ENCODE measurements around the gene MAEA.
"Not testable (repeated sequence)": the region's sequence is repeated elsewhere in the genome, so short reads cannot be mapped to it uniquely, and the experiment has no call there.

DNA sequence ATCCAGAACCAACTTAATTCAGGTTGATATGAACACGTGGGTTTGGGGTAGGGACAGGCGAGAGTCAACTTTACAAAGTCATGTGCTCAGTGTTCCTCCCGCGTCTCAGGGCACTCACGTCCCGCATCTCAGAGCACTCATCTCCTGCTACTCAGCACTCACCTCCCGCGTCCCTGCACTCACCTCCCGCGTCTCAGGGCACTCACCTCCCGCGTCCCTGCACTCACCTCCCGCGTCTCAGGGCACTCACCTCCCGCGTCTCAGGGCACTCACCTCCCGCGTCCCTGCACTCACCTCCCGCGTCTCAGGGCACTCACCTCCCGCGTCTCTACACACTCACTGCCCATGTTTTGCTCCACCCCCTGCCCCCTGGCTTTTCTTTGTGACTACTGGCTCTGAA lies 82.9 kb downstream of the MAEA start:
- TF ChIP-seq CTCF (conservative IDR thresholded peaks at IDR 0.05; ENCODE audit: low read length); EZH2phosphoT487 (IDR thresholded peaks at IDR 0.05; ENCODE audit: borderline replicate concordance): not testable (repeated sequence)

Measured in Loucy (cell line).